Transverse colon (tissue), 4 donors: ENCODE measurements around the gene PDE7B. TPM values are rescaled to one million over a fixed set of nuclear protein-coding genes. Genes with fewer than 3 reads are reported as not detected.
"Not testable (repeated sequence)": the region's sequence is repeated elsewhere in the genome, so short reads cannot be mapped to it uniquely, and the experiment has no call there.

Source experiments
- DNase-seq: peaks from one replicate; pipeline ENCODE4 v3.0.0-alpha.2; 2019
- H3K27ac ChIP-seq, 4 donors: fragments of 200-600 bp; sonication (generic); 2 replicates each; pipeline ENCODE4 v1.5.1; 2016 to 2018; ENCODE audit warnings: inconsistent platforms in 4 of 4
- H3K27me3 ChIP-seq: fragments of 200-600 bp; sonication (generic); 2 replicates; pipeline ENCODE4 v1.5.1; 2017; ENCODE audit warnings: inconsistent platforms
- H3K36me3 ChIP-seq, 4 donors: fragments of 200-600 bp; sonication (generic); 2 replicates each; pipeline ENCODE4 v1.5.1; 2017 to 2019; ENCODE audit warnings: inconsistent platforms in 4 of 4
- H3K4me1 ChIP-seq, 4 donors: fragments of 200-600 bp; sonication (generic); 2 replicates each; pipeline ENCODE4 v1.5.1; 2017 to 2020; ENCODE audit warnings: inconsistent platforms in 4 of 4
- H3K4me3 ChIP-seq, 4 donors: fragments of 200-600 bp; sonication (generic); 1 replicate in 1 of 4; 2 replicates in 3 of 4; pipeline versions ENCODE4 v1.5.1 to v1.6.1; 2017 to 2019; ENCODE audit warnings: inconsistent platforms in 4 of 4
- H3K9me3 ChIP-seq, 2 donors: fragments of 200-600 bp; sonication (generic); 2 replicates each; pipeline ENCODE4 v1.5.1; 2017 to 2019; ENCODE audit warnings: inconsistent platforms in 2 of 2
- CTCF ChIP-seq, 5 experiments: fragments of 200-600 bp in 3 of 5; fragments of 450-650 bp in 2 of 5; sonication (generic) in 3 of 5; IDR thresholded peaks; 1 replicate in 2 of 5; 2 replicates in 3 of 5; pipeline ENCODE4 v1.5.1; 2016 to 2017; ENCODE audit warnings: antibody characterized with exemption in 5 of 5, inconsistent platforms in 3 of 5, mild to moderate bottlenecking in 2 of 5, moderate library complexity in 1 of 5
- EP300 ChIP-seq: sonication (generic); formaldehyde crosslinking; IDR thresholded peaks from one replicate; pipeline ENCODE4 v1.6.1; 2017; ENCODE audit warnings: antibody characterized with exemption, low read depth
- POLR2A ChIP-seq: fragments of 450-650 bp; IDR thresholded peaks from one replicate; pipeline ENCODE4 v1.6.1; 2016; ENCODE audit warnings: antibody characterized with exemption, mild to moderate bottlenecking, moderate library complexity
- POLR2AphosphoS5 ChIP-seq, 3 donors: sonication (generic); formaldehyde crosslinking; IDR thresholded peaks; one replicate each; pipeline ENCODE4 v1.6.1; 2016; ENCODE audit warnings: antibody characterized with exemption in 3 of 3
- whole genome bisulfite sequencing, 2 donors: methylation state at CpG; one replicate each; pipeline ENCODE4 v1.1.5; 2018; ENCODE audit warnings: low coverage in 1 of 2; 5-methylcytosine and 5-hydroxymethylcytosine counted together
- in situ Hi-C, 4 donors: fragments of 200-750 bp; cut with MboI; loops; one replicate each; pipeline versions ENCODE4 v1.15.0 to v1.15.1; 2017; ENCODE audit warnings: low sequenced_read_pairs in 3 of 4, low pct_ligation_motif_present in 1 of 4, low pct_unique_long_range_greater_than_20kb in 1 of 4
- intact Hi-C: fragments of 100-400 bp; cut with DNase I; formaldehyde crosslinking; loops from one replicate; pipeline ENCODE4 v1.15.1; 2023; ENCODE audit warnings: low total_unique reads
- total RNA-seq, 4 donors: library from RNA; depleted of rRNA; stranded (reverse); fragments of >200 nt; gene quantifications; one replicate each; pipeline ENCODE4 v1.1.0, GENCODE V29; 2016

PDE7B gene
- total RNA-seq, 4 donors from 2014 or later, result 0.40 to 2.2 (median 1.4) TPM

- no peaks in the 10 kb centered on the region for H3K36me3 ChIP-seq
- H3K4me3 ChIP-seq, result no peak overlapping the region
- TF ChIP-seq EP300 (no peak), POLR2AphosphoS5 (IDR thresholded peaks at IDR 0.05) (peak in 1 of 3 donors; percentile 9)
- WGBS, 2 donors, result 51 to 61% methylated on average over 3 of the region's 3 CpGs
- no peak for DNase-seq
- H3K27me3 ChIP-seq, result no peaks in the 10 kb centered on the region
- in situ Hi-C loops, result no loop called here
- peak overlapping the region in 3 of 4 donors; percentile 13 to 57 (median 19) for H3K27ac ChIP-seq
- H3K4me1 ChIP-seq, result peaks cover 0 to 3% (median 0%) of the 10 kb centered on the region in 4 donors
- intact Hi-C loops, result no loop called here
- no peaks in the 10 kb centered on the region for H3K9me3 ChIP-seq
Observed at GRCh38 chr6:136095986-136096385, 244.5 kb downstream of the PDE7B start.

DNA sequence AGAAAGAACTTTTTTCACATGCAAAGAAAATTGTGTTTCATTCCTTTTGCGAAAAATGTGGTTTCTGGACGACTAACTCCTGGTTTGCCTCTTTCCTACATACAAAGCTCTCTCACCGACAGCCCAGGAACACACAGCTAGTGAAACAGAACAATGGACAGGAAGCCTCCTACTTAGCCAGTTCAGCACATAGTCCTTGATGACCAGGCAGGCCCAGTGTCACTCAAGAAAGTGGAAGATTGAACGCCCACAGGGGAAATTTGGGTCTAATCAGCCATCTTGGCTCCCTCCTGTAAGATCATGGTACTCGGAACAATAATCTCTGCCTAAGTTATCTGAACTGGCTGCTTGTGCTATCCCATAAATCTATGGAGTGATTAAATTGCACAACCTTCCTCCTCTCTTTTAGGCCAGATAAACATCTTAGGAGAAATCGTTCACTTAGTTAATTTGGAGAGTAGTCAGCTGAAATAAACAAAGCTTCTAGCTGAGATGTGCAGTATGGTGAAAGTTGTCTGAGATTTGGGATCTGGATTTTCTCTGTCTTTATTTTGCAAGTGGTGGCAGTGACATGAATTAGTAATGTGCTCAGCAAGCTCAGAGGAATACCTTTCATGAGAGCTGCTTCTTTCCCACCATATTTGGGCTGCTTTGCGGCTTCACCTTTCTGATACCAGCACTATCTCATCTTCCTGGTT is 251.6 kb downstream of the PDE7B start:
- Histone ChIP-seq H3K27ac (peak overlapping the region; percentile 65 to 85 (median 73)), H3K4me1 (peaks cover 0 to 19% (median 9%) of the 10 kb centered on the region in 4 donors), H3K9me3 (no peaks in the 10 kb centered on the region), H3K27me3 (no peaks in the 10 kb centered on the region), H3K36me3 (no peaks in the 10 kb centered on the region), H3K4me3 (no peak overlapping the region)
- in situ Hi-C loops, result no loop called here
- no peak for DNase-seq
- 53 to 61% methylated on average over 5 to 7 of the region's 7 CpGs for WGBS, 2 donors
- intact Hi-C loops, result loop anchor here (1.0 to 2.0 kb wide), 2 partner anchors 21 to 180 kb away; no protein-coding TSS in a partner anchor
- TF ChIP-seq POLR2AphosphoS5 (IDR thresholded peaks at IDR 0.05) (peak; percentile 40 to 90 (median 83)), CTCF (IDR thresholded peaks at IDR 0.05) (no peak), EP300 (peak; percentile 38)

- peaks cover 0 to 19% (median 9%) of the 10 kb centered on the region in 4 donors for H3K4me1 ChIP-seq
- H3K27ac ChIP-seq, result peak overlapping the region; percentile 65 to 85 (median 73)
- 55 to 63% methylated on average over 3 to 7 of the region's 7 CpGs for WGBS, 2 donors
- H3K36me3 ChIP-seq, result no peaks in the 10 kb centered on the region
- H3K4me3 ChIP-seq, result no peak overlapping the region
- intact Hi-C loops, result loop anchor here (2.0 kb wide), 1 partner anchor 181 kb away; no protein-coding TSS in a partner anchor
- DNase-seq, result peak; percentile 10
- peak; percentile 30 to 76 (median 57) for TF ChIP-seq POLR2AphosphoS5 (IDR thresholded peaks at IDR 0.05)
- no peak for TF ChIP-seq CTCF (IDR thresholded peaks at IDR 0.05)
- no peak for TF ChIP-seq EP300
- TF ChIP-seq POLR2A, result no peak
- H3K9me3 ChIP-seq, result no peaks in the 10 kb centered on the region
- in situ Hi-C loops, result no loop called here
- H3K27me3 ChIP-seq, result no peaks in the 10 kb centered on the region
Observed at GRCh38 chr6:136103763-136104311, 252.3 kb downstream of the PDE7B start.

DNA sequence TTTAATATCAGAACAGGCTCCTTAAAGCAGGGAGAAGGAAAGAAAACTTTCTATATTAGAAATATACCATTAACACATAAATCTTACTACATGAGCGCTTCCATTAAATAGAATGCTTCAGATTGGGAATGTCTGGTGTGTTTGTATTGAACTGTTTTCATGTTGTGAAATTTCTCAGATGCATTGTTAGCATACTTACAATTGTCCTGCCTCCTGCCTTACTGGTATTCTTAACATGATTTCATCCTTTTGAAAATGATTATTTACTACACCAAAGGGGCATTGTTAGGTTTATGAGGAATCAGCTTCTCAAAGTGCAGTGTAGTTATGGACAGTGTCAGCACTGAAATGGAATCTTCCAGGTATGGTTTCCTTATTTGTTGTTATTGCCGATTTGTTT is 253.1 kb downstream of the PDE7B start:
- Histone ChIP-seq H3K27ac (peak overlapping the region; percentile 65 to 85 (median 73)), H3K9me3 (no peaks in the 10 kb centered on the region), H3K27me3 (no peaks in the 10 kb centered on the region), H3K36me3 (no peaks in the 10 kb centered on the region), H3K4me3 (no peak overlapping the region), H3K4me1 (peaks cover 0 to 19% (median 9%) of the 10 kb centered on the region in 4 donors)
- in situ Hi-C loops, result no loop called here
- WGBS, 2 donors, result 84 to 88% methylated on average over 2 of the region's 2 CpGs
- TF ChIP-seq POLR2AphosphoS5 (IDR thresholded peaks at IDR 0.05), result no peak
- TF ChIP-seq CTCF (IDR thresholded peaks at IDR 0.05), result no peak
- no peak for TF ChIP-seq EP300
- TF ChIP-seq POLR2A, result no peak
- DNase-seq, result no peak
- intact Hi-C loops, result no loop called here

GRCh38 chr6:136105797-136106196 is 254.3 kb downstream of the PDE7B start:
- H3K36me3 ChIP-seq, intact Hi-C loops, H3K27me3 ChIP-seq, H3K27ac ChIP-seq, in situ Hi-C loops, DNase-seq, H3K9me3 ChIP-seq, H3K4me3 ChIP-seq: not testable (repeated sequence)
- H3K4me1 ChIP-seq, result peaks cover 0 to 19% (median 9%) of the 10 kb centered on the region in 4 donors
- 92 to 97% methylated on average over 3 to 4 of the region's 4 CpGs for WGBS, 2 donors
